Endothelial cell of coronary artery (primary cell): Measurements from ENCODE around the gene SLC6A11. TPM values are rescaled to one million over a fixed set of nuclear protein-coding genes. Genes with fewer than 3 reads are reported as not detected.

Experiments used
- total RNA-seq: library from RNA; depleted of rRNA; stranded (reverse); fragments of >200 nt; gene quantifications from 2 replicates; pipeline ENCODE4 v1.2.3, GENCODE V29; 2014

Gene SLC6A11
- not detected in 2 replicates for total RNA-seq

GRCh38 chr3:10816019-10816862 lies at the start of gene SLC6A11:
SLC6A11 (plus strand) TSS chr3:10816228; CDS start chr3:10816266, 38 bp downstream.

Other genes starting within 250 kb of the SLC6A11 start
- gene SLC6A1, start 176.5 kb downstream of the SLC6A11 start, total RNA-seq: 0.19 TPM in 1 of 2 replicates, not detected in the other